Endothelial cell of umbilical vein (primary cell): ENCODE data around the gene CTNNA2. TPM values are rescaled to one million over a fixed set of nuclear protein-coding genes. Genes with fewer than 3 reads are reported as not detected.

Experiments used
- BruUV-seq: library from RNA; stranded (reverse); fragments of 400-500 nt; replicated peaks from 2 replicates; lab custom pipeline; 2021; lab: Mats Ljungman, UMichigan
- CTCF ChIA-PET: fragments of 300-600, 350-600 bp; sonication (Branson Sonifier 250); formaldehyde crosslinking; loops from one replicate; lab custom pipeline; 2021; ENCODE audit warnings: antibody characterized with exemption, inconsistent platforms; lab: Charles Lee
- POLR2A ChIA-PET: fragments of 300-600, 350-600 bp; sonication (Branson Sonifier 250); formaldehyde crosslinking; loops from one replicate; lab custom pipeline; 2021; ENCODE audit warnings: antibody characterized with exemption, inconsistent platforms; lab: Charles Lee
- DNase-seq: peaks from one replicate; pipeline ENCODE4 v3.0.0-alpha.2; 2011; ENCODE audit warnings: low read depth, low spot score
- FAIRE-seq: peaks from 2 replicates; lab custom pipeline; 2011; peaks lifted over from hg19 to GRCh38; lab: Jason Lieb, UNC
- H2AFZ ChIP-seq: 2 replicates; pipeline ENCODE4 v1.6.0; 2012; ENCODE audit warnings: low read depth, low read length, control low read depth, inconsistent platforms
- H3K27ac ChIP-seq: 2 replicates; pipeline ENCODE4 v1.5.1; 2011; ENCODE audit warnings: low read depth, mild to moderate bottlenecking, control low read depth, low read length, moderate library complexity; ENCODE audit not compliant: insufficient read depth
- H3K27me3 ChIP-seq, 2 experiments: 2 replicates each; pipeline versions ENCODE4 v1.6.0 to v1.6.1; 2011; ENCODE audit warnings: low read length in 2 of 2, mixed read lengths in 1 of 2; ENCODE audit not compliant: control insufficient read depth in 2 of 2, insufficient read depth in 2 of 2
- H3K36me3 ChIP-seq, 2 experiments: 2 replicates in 1 of 2; 3 replicates in 1 of 2; pipeline ENCODE4 v1.5.1; 2011; ENCODE audit warnings: low read length in 2 of 2, mild to moderate bottlenecking in 1 of 2, moderate library complexity in 1 of 2; ENCODE audit not compliant: control insufficient read depth in 2 of 2, insufficient read depth in 2 of 2; ENCODE audit errors: extremely low read depth in 1 of 2
- H3K4me1 ChIP-seq: 3 replicates; pipeline ENCODE4 v1.5.1; 2011; ENCODE audit warnings: mild to moderate bottlenecking, low read length; ENCODE audit not compliant: control insufficient read depth, insufficient read depth; ENCODE audit errors: extremely low read depth
- H3K4me2 ChIP-seq: 2 replicates; pipeline ENCODE4 v1.6.1; 2011; ENCODE audit warnings: low read length, control low read depth, mixed read lengths; ENCODE audit not compliant: insufficient read depth
- H3K4me3 ChIP-seq, 3 experiments: fragments of 200-600 bp in 1 of 3; sonication (generic), shearing (Covaris generic) in 1 of 3; replicated peaks in 1 of 3; 2 replicates each; pipeline ENCODE4 v1.5.1; 2011 to 2016; ENCODE audit warnings: control low read depth in 3 of 3, low read length in 3 of 3, mild to moderate bottlenecking in 2 of 3, inconsistent platforms in 1 of 3, low read depth in 1 of 3, moderate library complexity in 1 of 3; ENCODE audit not compliant: insufficient read depth in 1 of 3
- H3K79me2 ChIP-seq: 2 replicates; pipeline ENCODE4 v1.6.0; 2012; ENCODE audit warnings: low read length, inconsistent platforms; ENCODE audit not compliant: control insufficient read depth, insufficient read depth
- H3K9ac ChIP-seq: replicated peaks from 2 replicates; pipeline ENCODE3; 2011; ENCODE audit warnings: low read length, control low read depth; ENCODE audit not compliant: insufficient read depth; ENCODE audit errors: extremely low read depth
- H3K9me1 ChIP-seq: replicated peaks from 3 replicates; pipeline ENCODE4 v1.6.0; 2011; ENCODE audit warnings: mild to moderate bottlenecking, low read length; ENCODE audit not compliant: control insufficient read depth, insufficient read depth; ENCODE audit errors: extremely low read depth
- H3K9me3 ChIP-seq: replicated peaks from 2 replicates; pipeline ENCODE4 v1.5.1; 2012; ENCODE audit warnings: low read length, inconsistent platforms; ENCODE audit not compliant: control insufficient read depth, insufficient read depth
- H4K20me1 ChIP-seq: replicated peaks from 2 replicates; pipeline ENCODE3; 2011; ENCODE audit warnings: mild to moderate bottlenecking, low read length; ENCODE audit not compliant: control insufficient read depth, insufficient read depth; ENCODE audit errors: extremely low read depth
- CTCF ChIP-seq, 2 donors: IDR thresholded peaks; 1 replicate in 1 of 2; 2 replicates in 1 of 2; pipeline ENCODE4 v1.5.1; 2011; ENCODE audit warnings: low read length in 2 of 2, mild to moderate bottlenecking in 2 of 2, moderate library complexity in 2 of 2, control low read depth in 1 of 2, inconsistent platforms in 1 of 2, low read depth in 1 of 2; ENCODE audit not compliant: insufficient read depth in 1 of 2; ENCODE audit errors: extremely low read depth in 1 of 2
- EZH2 ChIP-seq: IDR thresholded peaks from 2 replicates; pipeline ENCODE4 v1.6.1; 2012; ENCODE audit warnings: borderline replicate concordance, low read depth, mild to moderate bottlenecking, moderate library complexity, low read length, inconsistent platforms; ENCODE audit not compliant: severe bottlenecking
- FOS ChIP-seq: IDR thresholded peaks from 2 replicates; pipeline ENCODE4 v1.6.1; 2011; ENCODE audit warnings: mild to moderate bottlenecking, low read length, moderate library complexity, borderline replicate concordance; ENCODE audit not compliant: insufficient read depth
- GATA2 ChIP-seq: IDR thresholded peaks from 2 replicates; pipeline ENCODE4 v1.7.0; 2011; ENCODE audit warnings: low read depth, mild to moderate bottlenecking, moderate library complexity, mixed read lengths, low read length; ENCODE audit not compliant: insufficient read length, insufficient read depth
- JUN ChIP-seq: IDR thresholded peaks from 2 replicates; pipeline ENCODE4 v1.6.1; 2011; ENCODE audit warnings: borderline replicate concordance, low read depth; ENCODE audit not compliant: insufficient read length, insufficient read depth
- MAX ChIP-seq: IDR thresholded peaks from 2 replicates; pipeline ENCODE4 v1.6.1; 2011; ENCODE audit not compliant: insufficient read depth, insufficient read length
- MYC ChIP-seq: IDR thresholded peaks from one replicate; pipeline ENCODE4 v1.6.1; 2011; ENCODE audit warnings: mild to moderate bottlenecking, low read depth, low read length
- POLR2A ChIP-seq: IDR thresholded peaks from 2 replicates; pipeline ENCODE4 v1.6.1; 2012; ENCODE audit warnings: low read depth, mild to moderate bottlenecking, control low read depth, low read length
- POLR2AphosphoS5 ChIP-seq: IDR thresholded peaks from 2 replicates; pipeline ENCODE4 v1.6.1; 2012; ENCODE audit warnings: low read depth, mild to moderate bottlenecking, control low read depth, low read length, moderate library complexity; ENCODE audit not compliant: insufficient read depth
- dilution Hi-C: fragments of 300-500 bp; cut with MboI; formaldehyde crosslinking; loops from one replicate; pipeline ENCODE4 v1.15.0; 2019; ENCODE audit warnings: low sequenced_read_pairs; ENCODE audit not compliant: extremely low pct_ligation_motif_present
- intact Hi-C: fragments of 100-400 bp; cut with micrococcal nuclease; formaldehyde crosslinking; loops from one replicate; pipeline ENCODE4 v1.10.0; 2022
- polyA plus RNA-seq, 4 experiments: library from polyadenylated mRNA; depleted of rRNA in 3 of 4; stranded (reverse) in 3 of 4; unstranded in 1 of 4; fragments of >200 nt; gene quantifications; 2 replicates each; pipeline versions ENCODE4 v1.2.1 to v1.2.3, GENCODE V29; 2011 to 2012; ENCODE audit warnings: missing spikeins in 1 of 4
- total RNA-seq: library from RNA; stranded (reverse); gene quantifications from 2 replicates; pipeline ENCODE4 v1.2.3, GENCODE V29; 2021

The CTNNA2 gene
- total and polyA plus RNA-seq, 2 donors (not counting 3 experiments of a cell fraction or from before 2014, with no cell fraction given): not detected

- Histone ChIP-seq H4K20me1 (no peaks in the 10 kb centered on the region), H3K27ac (no peak overlapping the region), H3K9me3 (peaks cover 2% of the 10 kb centered on the region), H3K4me2 (no peak overlapping the region), H3K9ac (no peak overlapping the region), H3K27me3 (no peaks in the 10 kb centered on the region), H3K4me1 (no peaks in the 10 kb centered on the region), H3K9me1 (no peaks in the 10 kb centered on the region), H2AFZ (no peak overlapping the region), H3K4me3 (no peak overlapping the region), H3K79me2 (no peaks in the 10 kb centered on the region), H3K36me3 (no peaks in the 10 kb centered on the region)
- CTCF ChIA-PET: no interaction called here
- no peak for DNase-seq
- dilution Hi-C loops (no loop called here), intact Hi-C loops (no loop called here)
- POLR2A ChIA-PET: no interaction called here
- TF ChIP-seq MAX (no peak), POLR2A (no peak), EZH2 (no peak), MYC (no peak), GATA2 (no peak), CTCF (IDR thresholded peaks at IDR 0.05; ENCODE audit: extremely low read depth in 1 of 2, insufficient read depth in 1 of 2, low read depth in 1 of 2, low read length in 2 of 2) (no peak), POLR2AphosphoS5 (no peak), FOS (no peak), JUN (no peak)
- no TSS peak for BruUV-seq
- no peak for FAIRE-seq
Measured at GRCh38 chr2:79529636-79530035, 16.8 kb downstream of the CTNNA2 start.
